Measurements from ENCODE around the gene TNFRSF25.

GRCh38 chr1:6460301-6461050 is 5.5 kb downstream of the TNFRSF25 start:
- TF ChIP-seq CTCF (IDR thresholded peaks at IDR 0.05 in 2 of 3, conservative IDR thresholded peaks at IDR 0.05 in 1 of 3; ENCODE audit: insufficient read depth in 2 of 3, low read depth in 1 of 3, low read length in 3 of 3) (no peak), EP300 (IDR thresholded peaks at IDR 0.05; ENCODE audit: low read length) (no peak), GATAD2B (IDR thresholded peaks at IDR 0.05; ENCODE audit: borderline replicate concordance) (no peak), SAP30 (IDR thresholded peaks at IDR 0.05; ENCODE audit: borderline replicate concordance, insufficient read depth, low read depth, low read length, poor library complexity, severe bottlenecking) (no peak), HMG20B (CRISPR knock-in tag; IDR thresholded peaks at IDR 0.05) (no peak), ZNF282 (CRISPR knock-in tag; IDR thresholded peaks at IDR 0.05) (no peak)
